ENCODE measurements around the gene FST. TPM values are rescaled to one million over a fixed set of nuclear protein-coding genes. Genes with fewer than 3 reads are reported as not detected.

FST gene
- 28.3 and 176 TPM in 2 replicates for total RNA-seq

DNA sequence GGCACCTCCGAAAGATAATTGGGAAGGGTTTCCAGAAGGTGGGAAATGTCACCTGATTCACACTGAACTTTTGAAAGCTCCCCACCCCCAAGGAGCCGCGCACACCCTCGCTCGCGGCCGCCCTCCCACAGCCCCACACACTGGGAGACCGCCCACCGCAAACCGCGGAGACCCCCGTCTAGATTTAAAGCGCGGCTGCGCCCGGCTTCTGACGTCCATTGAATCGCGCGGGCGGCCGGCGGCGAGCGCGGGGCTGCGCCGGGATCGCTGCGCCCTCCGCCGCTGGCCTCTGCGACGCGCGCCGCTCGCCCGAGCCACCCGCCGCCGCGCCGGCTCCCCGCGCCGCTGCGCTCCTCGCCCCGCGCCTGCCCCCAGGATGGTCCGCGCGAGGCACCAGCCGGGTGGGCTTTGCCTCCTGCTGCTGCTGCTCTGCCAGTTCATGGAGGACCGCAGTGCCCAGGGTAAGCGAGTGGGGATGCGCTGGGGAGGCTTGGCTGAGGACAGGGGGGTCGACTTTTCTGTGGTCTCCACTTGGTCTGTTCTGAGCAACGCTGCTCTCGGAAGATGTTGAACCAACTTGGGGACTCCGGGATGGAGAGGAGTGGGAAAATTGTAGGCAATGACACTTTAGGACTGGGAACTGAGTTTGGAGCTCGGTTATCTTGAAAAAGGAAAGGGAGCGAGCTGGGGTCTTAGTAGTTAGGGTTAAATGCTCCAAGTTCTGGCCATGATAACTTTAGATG lies at the start of gene FST:
Gene FST (plus strand): TSS at position 214 of the 743 bp plus-strand sequence. CDS start 163 bp downstream, at position 377.

Other genes starting within 250 kb of the FST start
- 97.4 and 130 TPM in 2 replicates for gene NDUFS4, start 80.0 kb downstream of the FST start, total RNA-seq

Measured in tracheal epithelial cell (primary cell).